Esophagus muscularis mucosa (tissue), 4 donors: Measurements from ENCODE around the gene MFSD6.

Source experiments
- CTCF ChIP-seq, 3 experiments: fragments of 200-600 bp in 2 of 3; fragments of 450-650 bp in 1 of 3; sonication (generic) in 2 of 3; IDR thresholded peaks; one replicate each; pipeline ENCODE4 v1.5.1; 2017 to 2019; ENCODE audit warnings: antibody characterized with exemption in 3 of 3, mild to moderate bottlenecking in 2 of 3, moderate library complexity in 1 of 3
- EP300 ChIP-seq: sonication (generic); formaldehyde crosslinking; IDR thresholded peaks from one replicate; pipeline ENCODE4 v1.6.1; 2017; ENCODE audit warnings: antibody characterized with exemption
- POLR2A ChIP-seq: fragments of 450-650 bp; IDR thresholded peaks from one replicate; pipeline ENCODE4 v1.6.1; 2017; ENCODE audit warnings: antibody characterized with exemption, moderate library complexity, mild to moderate bottlenecking, low read depth
- POLR2AphosphoS5 ChIP-seq, 2 donors: sonication (generic); formaldehyde crosslinking; IDR thresholded peaks; one replicate each; pipeline ENCODE4 v1.6.1; 2017; ENCODE audit warnings: antibody characterized with exemption in 2 of 2

DNA sequence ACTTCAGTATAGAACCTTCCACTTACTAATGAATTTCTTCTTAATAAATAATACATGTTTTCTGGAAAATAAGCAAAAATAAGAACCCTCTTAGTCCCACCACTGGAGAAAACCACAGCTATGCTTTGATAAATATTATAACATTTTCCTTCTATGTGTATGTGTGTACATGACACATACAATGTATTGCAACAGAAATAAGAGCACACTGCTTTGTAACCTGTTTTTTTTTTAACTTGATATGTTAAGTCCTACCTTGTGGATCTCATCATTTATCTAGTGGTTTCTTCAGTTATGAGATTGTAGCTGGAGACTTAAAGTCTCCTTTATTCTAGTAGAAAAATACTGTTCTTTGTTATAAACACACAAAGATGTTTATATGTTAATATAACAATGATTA is 47.6 kb upstream of the MFSD6 start:
- TF ChIP-seq CTCF (IDR thresholded peaks at IDR 0.05) (no peak), POLR2A (no peak), POLR2AphosphoS5 (IDR thresholded peaks at IDR 0.05) (no peak), EP300 (no peak)
